ENCODE results near the gene GALNS.
A peak's percentile ranks its signal among the peaks of the same experiment; 100 is the strongest.

GALNS gene

GRCh38 chr16:88874938-88875599, 18.3 kb upstream of the GALNS start:
- DNase-seq, result no peak

GRCh38 chr16:88872650-88873331, 16.0 kb upstream of the GALNS start:
- no peak for DNase-seq

- no peak for DNase-seq
Observed at GRCh38 chr16:88871730-88872416, 15.1 kb upstream of the GALNS start.

DNA sequence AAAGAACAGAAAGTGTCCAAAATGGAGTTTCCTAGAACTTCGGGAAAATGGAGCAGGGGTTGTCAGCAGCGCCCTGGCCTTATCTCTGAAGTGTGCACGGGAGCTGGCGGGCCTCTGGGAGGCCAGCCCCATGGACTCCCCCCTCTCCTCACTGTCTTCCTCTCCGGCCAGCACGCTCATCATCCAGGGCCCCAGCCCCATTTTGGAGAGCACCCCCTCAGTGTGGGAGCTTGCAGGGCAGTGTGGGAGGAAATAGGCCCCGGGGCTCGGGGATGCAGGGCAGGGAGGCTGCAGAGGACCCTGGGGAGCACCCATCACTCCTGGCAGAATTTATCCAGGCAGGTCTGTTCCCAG, 14.6 kb upstream of the GALNS start:
- DNase-seq, result no peak

GRCh38 chr16:88870608-88871348, 14.0 kb upstream of the GALNS start:
- DNase-seq, result no peak

DNA sequence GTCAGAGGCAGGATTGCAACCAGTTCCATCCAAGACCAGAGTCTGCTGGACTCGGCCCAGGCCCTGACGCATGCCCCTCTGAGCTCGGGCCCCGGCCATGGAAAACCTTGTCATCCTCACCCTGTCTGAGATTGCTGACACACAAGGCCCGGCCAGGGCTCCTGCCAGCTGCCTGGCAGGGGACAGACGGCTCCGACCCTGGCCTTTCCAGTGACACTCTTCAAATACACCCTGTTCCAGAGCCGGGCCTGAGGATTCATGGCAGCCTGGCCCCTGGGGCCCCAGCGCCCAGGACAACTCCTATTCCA, 12.9 kb upstream of the GALNS start:
- no peak for DNase-seq

GRCh38 chr16:88868974-88869672, 12.4 kb upstream of the GALNS start:
- no peak for DNase-seq

- no peak for DNase-seq
Observed at GRCh38 chr16:88867581-88868246, 11.0 kb upstream of the GALNS start.

GRCh38 chr16:88866151-88866920, 9.6 kb upstream of the GALNS start, which contains the start of gene PABPN1L:
Gene PABPN1L (minus strand): TSS chr16:88866660. CDS start chr16:88866606, 54 bp downstream.
- DNase-seq, result no peak

- no peak for DNase-seq
Observed at GRCh38 chr16:88865742-88866141, 9.0 kb upstream of the GALNS start.

DNA sequence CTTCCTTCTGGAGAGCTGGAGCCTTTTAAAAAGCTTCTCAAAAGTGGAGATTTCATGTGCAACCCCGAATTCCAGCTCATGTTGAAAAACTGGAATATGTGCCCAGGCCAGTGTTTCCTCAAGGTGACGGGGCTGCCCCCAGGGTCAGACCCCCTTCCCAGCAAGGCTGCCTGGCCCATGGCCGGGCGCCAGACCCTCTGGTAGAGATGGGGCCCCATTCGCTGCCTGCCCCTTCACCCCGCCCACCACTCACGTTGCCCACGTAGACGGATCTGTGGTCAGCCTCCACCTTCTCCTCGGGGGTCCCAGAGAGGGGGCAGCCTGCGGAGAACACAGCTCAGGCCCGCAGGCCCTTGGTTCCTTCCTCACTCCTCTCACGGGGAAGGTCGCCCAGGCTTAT, 8.6 kb upstream of the GALNS start:
- no peak for DNase-seq

- no peak for DNase-seq
Observed at GRCh38 chr16:88864521-88864920, 7.8 kb upstream of the GALNS start.

DNA sequence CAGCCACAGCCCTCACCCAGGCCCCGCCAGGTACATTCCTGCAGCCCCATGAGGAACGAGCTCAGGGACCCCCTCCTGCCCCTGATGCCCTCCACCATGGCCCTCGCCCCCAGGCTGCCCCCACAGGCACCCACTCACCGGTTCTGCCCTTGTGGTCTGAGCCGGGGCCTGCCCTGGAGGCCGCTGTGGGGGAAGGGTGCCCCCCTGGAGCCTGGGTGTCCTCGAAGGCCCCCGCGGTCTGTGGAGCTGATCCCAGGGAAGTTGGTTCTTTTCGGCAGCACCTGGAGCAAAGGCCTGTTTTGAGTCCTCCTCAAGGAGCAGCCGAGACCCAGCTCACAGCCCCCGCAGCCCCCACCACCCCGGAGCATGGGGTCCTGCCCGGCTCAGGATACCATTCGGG, 7.4 kb upstream of the GALNS start:
- no peak for DNase-seq

GRCh38 chr16:88863426-88863825, 6.7 kb upstream of the GALNS start:
- no peak for DNase-seq

DNA sequence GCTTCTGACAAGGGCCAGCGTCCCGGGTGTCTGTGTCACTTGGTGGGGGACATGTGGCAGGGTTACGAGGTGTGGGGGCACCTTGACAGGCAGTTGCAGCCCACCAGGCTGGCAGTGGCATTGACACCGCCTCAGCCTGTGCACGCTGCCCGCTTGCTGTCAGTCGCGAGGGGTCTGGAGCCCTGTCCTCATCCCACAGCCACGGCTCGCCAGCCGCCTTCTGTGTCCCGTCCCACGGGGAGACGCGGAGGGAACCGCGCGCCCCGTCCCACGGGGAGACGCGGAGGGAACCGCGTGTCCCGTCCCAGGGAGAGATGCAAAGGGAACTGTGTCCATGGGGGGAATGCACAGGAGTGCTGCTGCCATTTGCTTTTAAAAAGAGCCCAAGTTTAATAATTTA, 6.2 kb upstream of the GALNS start:
- no peak for DNase-seq

- no peak for DNase-seq
Observed at GRCh38 chr16:88861359-88861758, 4.6 kb upstream of the GALNS start.

DNA sequence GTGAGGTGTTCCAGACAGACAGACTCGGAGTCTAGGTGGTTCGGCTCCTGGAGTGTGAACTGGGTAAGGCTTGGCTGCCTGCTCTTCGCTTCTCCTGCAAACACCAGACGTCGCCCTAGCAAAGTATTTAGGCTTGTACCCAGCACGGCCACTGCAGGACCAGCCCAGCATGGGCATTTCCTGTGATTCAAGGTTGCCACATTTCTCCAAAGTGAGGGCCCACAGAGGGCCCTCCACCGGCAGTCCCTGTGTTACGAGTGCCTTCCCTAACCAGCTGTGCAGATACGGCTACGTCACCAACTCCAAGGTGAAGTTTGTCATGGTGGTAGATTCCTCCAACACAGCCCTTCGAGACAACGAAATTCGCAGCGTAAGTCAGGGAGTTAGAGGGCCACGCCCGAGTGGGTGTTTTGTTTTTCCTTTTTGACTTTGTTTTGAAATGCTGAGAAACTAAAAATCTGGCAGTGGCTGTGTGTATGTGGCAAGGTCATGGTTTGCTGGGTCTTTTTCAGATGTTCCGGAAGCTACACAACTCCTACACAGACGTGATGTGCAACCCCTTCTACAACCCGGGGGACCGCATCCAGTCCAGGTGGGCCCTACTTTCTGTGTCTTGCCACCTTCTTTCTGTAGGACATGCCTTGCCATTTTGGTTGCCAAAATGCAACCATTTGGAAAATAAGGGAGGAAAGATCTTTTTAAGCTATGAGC, 2.8 kb upstream of the GALNS start:
- DNase-seq, result no peak

GRCh38 chr16:88857728-88858339, 1.1 kb upstream of the GALNS start:
- peak; percentile 75 for DNase-seq

GRCh38 chr16:88856122-88856827, 472 bp downstream of the GALNS start:
- DNase-seq, result no peak

DNA sequence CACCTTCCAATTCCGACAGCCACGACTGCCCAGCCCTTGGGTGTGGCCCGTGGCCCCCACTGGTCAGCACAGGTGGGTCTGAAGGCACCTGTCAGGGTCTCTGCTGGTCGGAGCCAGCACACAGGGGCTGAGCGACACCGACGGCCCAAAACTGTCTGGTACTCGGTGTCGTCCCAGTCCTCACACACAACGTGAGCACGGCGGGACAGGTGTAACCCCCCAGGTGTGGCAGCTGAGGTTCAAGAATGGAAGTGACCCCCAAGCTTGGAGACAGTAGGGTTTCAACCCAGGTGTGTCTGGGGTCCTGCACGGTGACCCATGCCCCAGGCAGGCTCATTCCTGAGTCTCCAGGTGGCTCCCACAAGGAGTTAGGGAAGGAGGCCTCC, 1.0 kb downstream of the GALNS start:
- no peak for DNase-seq
